NCI-H748 (cell line): ENCODE data around the gene XYLT1.
"Not testable (repeated sequence)": the region's sequence is repeated elsewhere in the genome, so short reads cannot be mapped to it uniquely, and the experiment has no call there.

Experiments used
- DNase-seq: peaks from one replicate; lab custom pipeline; 2025; ENCODE audit not compliant: unreplicated experiment; lab: John Stamatoyannopoulos, UW

XYLT1 gene

GRCh38 chr16:17491140-17491662 is 20.4 kb upstream of the XYLT1 start:
- peak; percentile 6 for DNase-seq

GRCh38 chr16:17488506-17488905 is 17.7 kb upstream of the XYLT1 start:
- DNase-seq, result no peak

GRCh38 chr16:17483351-17483750 is 12.6 kb upstream of the XYLT1 start:
- DNase-seq, result no peak

- DNase-seq, result not testable (repeated sequence)
These were observed 11.6 kb upstream of the XYLT1 start for GRCh38 chr16:17482341-17482740.

GRCh38 chr16:17481736-17482135 is 11.0 kb upstream of the XYLT1 start:
- no peak for DNase-seq

GRCh38 chr16:17477260-17477545 is 6.4 kb upstream of the XYLT1 start:
- DNase-seq, result not testable (repeated sequence)

GRCh38 chr16:17476414-17477259 is 5.9 kb upstream of the XYLT1 start:
- DNase-seq, result peak; percentile 71

- no peak for DNase-seq
These were observed 4.3 kb upstream of the XYLT1 start for GRCh38 chr16:17475104-17475503.

- no peak for DNase-seq
These were observed 3.8 kb upstream of the XYLT1 start for GRCh38 chr16:17474572-17474971.

- DNase-seq, result no peak
These were observed 3.3 kb upstream of the XYLT1 start for GRCh38 chr16:17474037-17474436.

GRCh38 chr16:17471719-17472461 is 1.1 kb upstream of the XYLT1 start:
- no peak for DNase-seq

- DNase-seq, result peak; percentile 46
These were observed 415 bp downstream of the XYLT1 start for GRCh38 chr16:17470182-17470907.

GRCh38 chr16:17469741-17470181 is 999 bp downstream of the XYLT1 start:
- peak; percentile 19 for DNase-seq

GRCh38 chr16:17469011-17469740 is 1.6 kb downstream of the XYLT1 start:
- DNase-seq, result no peak

- no peak for DNase-seq
These were observed 2.1 kb downstream of the XYLT1 start for GRCh38 chr16:17468611-17469010.

GRCh38 chr16:17467923-17468540 is 2.7 kb downstream of the XYLT1 start:
- DNase-seq, result peak; percentile 65

- DNase-seq, result no peak
These were observed 3.9 kb downstream of the XYLT1 start for GRCh38 chr16:17466876-17467275.

- no peak for DNase-seq
These were observed 5.3 kb downstream of the XYLT1 start for GRCh38 chr16:17465460-17465859.

- no peak for DNase-seq
These were observed 7.4 kb downstream of the XYLT1 start for GRCh38 chr16:17463335-17463734.

GRCh38 chr16:17461951-17462729 is 8.6 kb downstream of the XYLT1 start:
- DNase-seq, result no peak
